HepG2 (cell line): Measurements from ENCODE around the gene DAG1. TPM values are rescaled to one million over a fixed set of nuclear protein-coding genes. Genes with fewer than 3 reads are reported as not detected.

Source experiments
- ERF ChIP-seq: IDR thresholded peaks from 2 replicates; pipeline ENCODE4 v1.6.1; 2018; ENCODE audit warnings: missing biosample characterization, missing genetic modification reagents
- GTF3A ChIP-seq: sonication (generic); formaldehyde crosslinking; conservative IDR thresholded peaks from 2 replicates; pipeline ENCODE4 v1.4.0; 2020; ENCODE audit warnings: mild to moderate bottlenecking, missing genetic modification reagents
- HES4 ChIP-seq: sonication (generic); formaldehyde crosslinking; IDR thresholded peaks from 2 replicates; pipeline ENCODE4 v1.9.0; 2021; ENCODE audit warnings: mild to moderate bottlenecking, missing genetic modification reagents, borderline replicate concordance
- ISL2 ChIP-seq: sonication (generic); formaldehyde crosslinking; IDR thresholded peaks from 2 replicates; pipeline ENCODE4 v1.5.0; 2020; ENCODE audit warnings: missing genetic modification reagents
- MIER3 ChIP-seq: IDR thresholded peaks from 2 replicates; pipeline ENCODE4 v1.6.1; 2016; ENCODE audit warnings: missing compliant biosample characterization, borderline replicate concordance
- MIXL1 ChIP-seq: IDR thresholded peaks from 2 replicates; pipeline ENCODE4 v1.6.1; 2016
- NFATC3 ChIP-seq: sonication (generic); formaldehyde crosslinking; IDR thresholded peaks from 2 replicates; pipeline ENCODE4 v1.5.1; 2020; ENCODE audit warnings: mild to moderate bottlenecking, missing genetic modification reagents
- NR0B2 ChIP-seq: sonication (generic); formaldehyde crosslinking; IDR thresholded peaks from 2 replicates; pipeline ENCODE4 v1.4.0; 2020; ENCODE audit warnings: mild to moderate bottlenecking, missing genetic modification reagents
- RBAK ChIP-seq: sonication (generic); formaldehyde crosslinking; IDR thresholded peaks from 2 replicates; pipeline ENCODE4 v1.5.1; 2020; ENCODE audit warnings: mild to moderate bottlenecking, missing genetic modification reagents
- RFXAP ChIP-seq: sonication (generic); formaldehyde crosslinking; IDR thresholded peaks from 2 replicates; pipeline ENCODE4 v1.4.0; 2020; ENCODE audit warnings: missing genetic modification reagents, borderline replicate concordance
- SRSF9 ChIP-seq: fragments of 200-400 bp; formaldehyde crosslinking; IDR thresholded peaks from 2 replicates; pipeline ENCODE4 v1.6.1; 2018; ENCODE audit warnings: borderline replicate concordance, mild to moderate bottlenecking, low read depth, low read length; ENCODE audit not compliant: insufficient read depth, poor library complexity, severe bottlenecking
- TCF7 ChIP-seq: sonication (generic); IDR thresholded peaks from 2 replicates; pipeline ENCODE4 v1.6.1; 2016; ENCODE audit warnings: antibody characterized with exemption, low read depth
- ZBTB34 ChIP-seq: sonication (generic); formaldehyde crosslinking; IDR thresholded peaks from 2 replicates; pipeline ENCODE4 v1.8.0; 2022; ENCODE audit warnings: mild to moderate bottlenecking, missing genetic modification reagents
- ZBTB38 ChIP-seq: sonication (generic); formaldehyde crosslinking; IDR thresholded peaks from 2 replicates; pipeline ENCODE4 v1.5.1; 2020; ENCODE audit warnings: mild to moderate bottlenecking, missing genetic modification reagents
- ZBTB42 ChIP-seq: sonication (generic); formaldehyde crosslinking; IDR thresholded peaks from 2 replicates; pipeline ENCODE4 v1.5.0; 2020; ENCODE audit warnings: mild to moderate bottlenecking, missing genetic modification reagents
- ZFP37 ChIP-seq: sonication (generic); formaldehyde crosslinking; IDR thresholded peaks from 2 replicates; pipeline ENCODE4 v1.4.0; 2020; ENCODE audit warnings: missing genetic modification reagents, borderline replicate concordance
- ZMAT5 ChIP-seq: sonication (generic); formaldehyde crosslinking; IDR thresholded peaks from 2 replicates; pipeline ENCODE4 v1.5.0; 2020; ENCODE audit warnings: mild to moderate bottlenecking, low read depth, missing genetic modification reagents, borderline replicate concordance
- ZNF256 ChIP-seq: sonication (generic); formaldehyde crosslinking; conservative IDR thresholded peaks from 2 replicates; pipeline ENCODE4 v1.4.0; 2020; ENCODE audit warnings: missing genetic modification reagents
- ZNF275 ChIP-seq: sonication (generic); formaldehyde crosslinking; IDR thresholded peaks from 2 replicates; pipeline ENCODE4 v1.8.0; 2022; ENCODE audit warnings: missing genetic modification reagents, mild to moderate bottlenecking, inconsistent platforms, borderline replicate concordance
- ZNF512 ChIP-seq: sonication (generic); formaldehyde crosslinking; IDR thresholded peaks from 2 replicates; pipeline ENCODE4 v1.4.0; 2020; ENCODE audit warnings: mild to moderate bottlenecking, missing genetic modification reagents
- ZNF562 ChIP-seq: sonication (generic); formaldehyde crosslinking; IDR thresholded peaks from 2 replicates; pipeline ENCODE4 v1.8.0; 2022; ENCODE audit warnings: missing genetic modification reagents, borderline replicate concordance
- ZNF746 ChIP-seq: sonication (generic); formaldehyde crosslinking; IDR thresholded peaks from 2 replicates; pipeline ENCODE4 v1.8.0; 2022; ENCODE audit warnings: mild to moderate bottlenecking, missing genetic modification reagents
- ZNF777 ChIP-seq: sonication (generic); formaldehyde crosslinking; IDR thresholded peaks from 2 replicates; pipeline ENCODE4 v1.4.0; 2020; ENCODE audit warnings: missing genetic modification reagents
- ZNF792 ChIP-seq: IDR thresholded peaks from 2 replicates; pipeline ENCODE4 v1.6.1; 2016
- ZSCAN20 ChIP-seq: sonication (generic); formaldehyde crosslinking; IDR thresholded peaks from 2 replicates; pipeline ENCODE4 v1.4.0; 2020; ENCODE audit warnings: missing genetic modification reagents, mild to moderate bottlenecking, borderline replicate concordance
- polyA plus RNA-seq, 8 experiments: library from polyadenylated mRNA; depleted of rRNA in 3 of 8; stranded (reverse) in 7 of 8; unstranded in 1 of 8; fragments of >200 nt; fragmentation: Illumina TruSeq in 4 of 8; extraction: Trizol in 4 of 8; gene quantifications; 2 replicates each; pipeline versions ENCODE4 v1.2.1 to v1.2.3, GENCODE V29; 2011 to 2016; ENCODE audit warnings: low read depth in 4 of 8, missing spikeins in 1 of 8, mixed read lengths in 1 of 8; ENCODE audit not compliant: insufficient read depth in 1 of 8
- total RNA-seq, 5 experiments: library from RNA; depleted of rRNA; stranded (reverse); fragments of >200 nt; fragmentation: Illumina TruSeq; extraction: Trizol; gene quantifications; 2 replicates each; pipeline ENCODE4 v1.2.3, GENCODE V29; 2016; ENCODE audit warnings: low read depth in 1 of 5

The DAG1 gene
- total and polyA plus RNA-seq, 2 of the 13 experiments (the other 11 are each of a cell fraction or from before 2014, with no cell fraction given), result 47.3 to 50.4 TPM

- TF ChIP-seq ZNF512 (CRISPR knock-in tag) (no peak), ERF (CRISPR knock-in tag) (no peak), ISL2 (CRISPR knock-in tag) (peak; percentile 57; the same call in 1 of the 2 replicates), NFATC3 (CRISPR knock-in tag) (no peak), TCF7 (no peak), SRSF9 (no peak), ZNF562 (CRISPR knock-in tag) (no peak), ZBTB42 (no peak), ZBTB38 (CRISPR knock-in tag) (no peak), GTF3A (no peak), HES4 (CRISPR knock-in tag) (no peak), ZFP37 (no peak), ZSCAN20 (CRISPR knock-in tag) (no peak), RFXAP (CRISPR knock-in tag) (peak; percentile 38; the same call in 1 of the 2 replicates), ZNF746 (CRISPR knock-in tag) (no peak), MIXL1 (CRISPR knock-in tag) (0 out of 2 replicates have a peak, but pooled peaks have one; percentile 22), ZNF777 (peak; percentile 63), ZNF792 (CRISPR knock-in tag) (0 out of 2 replicates have a peak, but pooled peaks have one; percentile 42), ZNF275 (CRISPR knock-in tag) (peak; percentile 58; the same call in 1 of the 2 replicates), NR0B2 (no peak), ZNF256 (no peak), ZMAT5 (CRISPR knock-in tag) (no peak), MIER3 (CRISPR knock-in tag) (no peak), ZBTB34 (CRISPR knock-in tag) (no peak; the same call in 1 of the 2 replicates), RBAK (no peak)
These were observed 69.8 kb downstream of the DAG1 start (continued) for GRCh38 chr3:49539659-49540560.
